ENCODE results near the gene HES5. TPM values are rescaled to one million over a fixed set of nuclear protein-coding genes. Genes with fewer than 3 reads are reported as not detected.

HES5 gene
- total RNA-seq, 1 donor from 2014 or later: not detected

GRCh38 chr1:2501820-2502119 is 28.3 kb downstream of the HES5 start:
- no peak overlapping the region for H3K4me3 Mint-ChIP-seq (ENCODE audit: unreplicated experiment)
- H3K27ac Mint-ChIP-seq (ENCODE audit: unreplicated experiment): no peak overlapping the region
- no peaks in the 10 kb centered on the region for H3K36me3 Mint-ChIP-seq (ENCODE audit: low read depth, unreplicated experiment)
- TF ChIP-seq, protein P1, sequence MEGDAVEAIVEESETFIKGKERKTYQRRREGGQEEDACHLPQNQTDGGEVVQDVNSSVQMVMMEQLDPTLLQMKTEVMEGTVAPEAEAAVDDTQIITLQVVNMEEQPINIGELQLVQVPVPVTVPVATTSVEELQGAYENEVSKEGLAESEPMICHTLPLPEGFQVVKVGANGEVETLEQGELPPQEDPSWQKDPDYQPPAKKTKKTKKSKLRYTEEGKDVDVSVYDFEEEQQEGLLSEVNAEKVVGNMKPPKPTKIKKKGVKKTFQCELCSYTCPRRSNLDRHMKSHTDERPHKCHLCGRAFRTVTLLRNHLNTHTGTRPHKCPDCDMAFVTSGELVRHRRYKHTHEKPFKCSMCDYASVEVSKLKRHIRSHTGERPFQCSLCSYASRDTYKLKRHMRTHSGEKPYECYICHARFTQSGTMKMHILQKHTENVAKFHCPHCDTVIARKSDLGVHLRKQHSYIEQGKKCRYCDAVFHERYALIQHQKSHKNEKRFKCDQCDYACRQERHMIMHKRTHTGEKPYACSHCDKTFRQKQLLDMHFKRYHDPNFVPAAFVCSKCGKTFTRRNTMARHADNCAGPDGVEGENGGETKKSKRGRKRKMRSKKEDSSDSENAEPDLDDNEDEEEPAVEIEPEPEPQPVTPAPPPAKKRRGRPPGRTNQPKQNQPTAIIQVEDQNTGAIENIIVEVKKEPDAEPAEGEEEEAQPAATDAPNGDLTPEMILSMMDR (IDR thresholded peaks at IDR 0.05; ENCODE audit: unreplicated experiment): no peak
- H3K9me3 Mint-ChIP-seq (ENCODE audit: unreplicated experiment): no peaks in the 10 kb centered on the region
- H3K27me3 Mint-ChIP-seq (ENCODE audit: unreplicated experiment): no peaks in the 10 kb centered on the region
- no peaks in the 10 kb centered on the region for H3K4me1 Mint-ChIP-seq (ENCODE audit: unreplicated experiment)
- DNase-seq (ENCODE audit: low spot score): no peak

DNA sequence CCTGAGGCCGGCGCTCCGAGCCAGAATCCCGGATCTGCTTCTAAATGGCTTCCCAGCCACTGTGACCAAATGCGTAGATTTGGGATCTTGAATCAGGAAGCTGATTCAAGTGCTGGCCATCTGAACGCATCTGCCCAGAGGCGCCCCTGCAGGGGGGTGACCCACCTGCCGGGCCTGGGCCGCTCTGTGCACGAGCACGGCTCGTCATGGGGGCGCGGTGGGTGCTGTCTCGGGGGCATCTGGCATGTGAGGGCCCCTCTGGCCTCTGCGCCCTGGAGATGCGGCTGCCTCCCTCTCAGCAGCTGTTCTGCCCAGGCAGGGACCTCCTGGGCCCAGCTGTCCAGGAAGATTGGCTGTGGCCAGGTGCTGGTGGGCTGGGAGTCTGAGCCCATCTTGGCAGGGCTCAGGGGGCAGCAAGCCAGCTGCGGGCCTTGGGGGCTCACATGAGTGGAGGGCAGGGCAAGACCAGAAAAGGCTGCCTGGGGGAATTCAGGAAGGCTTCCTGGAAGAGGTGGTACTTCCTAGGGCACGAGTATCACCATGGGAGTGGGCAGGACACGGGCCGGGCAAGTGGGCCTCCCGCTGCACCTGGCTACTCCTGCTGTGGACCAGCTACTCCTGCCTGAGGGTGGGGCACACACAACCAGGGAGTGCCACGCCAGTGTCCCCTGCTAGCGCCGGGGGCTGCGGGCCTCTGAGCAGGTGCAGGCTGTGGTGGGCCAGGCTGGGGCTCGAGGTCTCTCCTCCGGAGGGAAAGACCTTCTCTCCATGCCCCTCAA is 28.8 kb downstream of the HES5 start:
- Mint-ChIP-seq H3K36me3 (ENCODE audit: low read depth, unreplicated experiment) (no peaks in the 10 kb centered on the region), H3K4me1 (ENCODE audit: unreplicated experiment) (no peaks in the 10 kb centered on the region), H3K27me3 (ENCODE audit: unreplicated experiment) (no peaks in the 10 kb centered on the region), H3K4me3 (ENCODE audit: unreplicated experiment) (no peak overlapping the region), H3K27ac (ENCODE audit: unreplicated experiment) (no peak overlapping the region), H3K9me3 (ENCODE audit: unreplicated experiment) (no peaks in the 10 kb centered on the region)
- TF ChIP-seq, protein P1 (IDR thresholded peaks at IDR 0.05; ENCODE audit: unreplicated experiment): no peak
- no peak for DNase-seq (ENCODE audit: low spot score)

GRCh38 chr1:2499986-2500596 is 30.0 kb downstream of the HES5 start:
- H3K27ac Mint-ChIP-seq (ENCODE audit: unreplicated experiment): no peak overlapping the region
- no peak overlapping the region for H3K4me3 Mint-ChIP-seq (ENCODE audit: unreplicated experiment)
- peaks cover 2% of the 10 kb centered on the region for H3K27me3 Mint-ChIP-seq (ENCODE audit: unreplicated experiment)
- H3K9me3 Mint-ChIP-seq (ENCODE audit: unreplicated experiment): no peaks in the 10 kb centered on the region
- DNase-seq (ENCODE audit: low spot score): no peak
- no peaks in the 10 kb centered on the region for H3K4me1 Mint-ChIP-seq (ENCODE audit: unreplicated experiment)
- TF ChIP-seq, protein P1 (IDR thresholded peaks at IDR 0.05; ENCODE audit: unreplicated experiment): no peak
- no peaks in the 10 kb centered on the region for H3K36me3 Mint-ChIP-seq (ENCODE audit: low read depth, unreplicated experiment)

- no peaks in the 10 kb centered on the region for H3K9me3 Mint-ChIP-seq (ENCODE audit: unreplicated experiment)
- no peaks in the 10 kb centered on the region for H3K36me3 Mint-ChIP-seq (ENCODE audit: low read depth, unreplicated experiment)
- no peak for DNase-seq (ENCODE audit: low spot score)
- peaks cover 3% of the 10 kb centered on the region for H3K27me3 Mint-ChIP-seq (ENCODE audit: unreplicated experiment)
- TF ChIP-seq, protein P1 (IDR thresholded peaks at IDR 0.05; ENCODE audit: unreplicated experiment): no peak
- H3K27ac Mint-ChIP-seq (ENCODE audit: unreplicated experiment): no peak overlapping the region
- no peaks in the 10 kb centered on the region for H3K4me1 Mint-ChIP-seq (ENCODE audit: unreplicated experiment)
- no peak overlapping the region for H3K4me3 Mint-ChIP-seq (ENCODE audit: unreplicated experiment)
Observed at GRCh38 chr1:2499260-2499659, 30.8 kb downstream of the HES5 start.

- Mint-ChIP-seq H3K27me3 (ENCODE audit: unreplicated experiment) (peaks cover 3% of the 10 kb centered on the region), H3K9me3 (ENCODE audit: unreplicated experiment) (no peaks in the 10 kb centered on the region), H3K4me1 (ENCODE audit: unreplicated experiment) (no peaks in the 10 kb centered on the region), H3K36me3 (ENCODE audit: low read depth, unreplicated experiment) (no peaks in the 10 kb centered on the region), H3K27ac (ENCODE audit: unreplicated experiment) (no peak overlapping the region), H3K4me3 (ENCODE audit: unreplicated experiment) (no peak overlapping the region)
- DNase-seq (ENCODE audit: low spot score): no peak
- TF ChIP-seq, protein P1 (IDR thresholded peaks at IDR 0.05; ENCODE audit: unreplicated experiment): no peak
Observed at GRCh38 chr1:2498648-2499047, 31.4 kb downstream of the HES5 start.

All from endothelial cell (in vitro differentiated cells).